HG03135 (cell line): Measurements from ENCODE around the gene PPT1.
"Not testable (repeated sequence)": the region's sequence is repeated elsewhere in the genome, so short reads cannot be mapped to it uniquely, and the experiment has no call there.

ENCODE experiments used
- ATAC-seq: cut with Tn5 transposase; IDR thresholded peaks from one replicate; pipeline ENCODE4 v1.9.1; 2021; ENCODE audit warnings: mild to moderate bottlenecking, moderate library complexity; ENCODE audit not compliant: unreplicated experiment

Gene PPT1

DNA sequence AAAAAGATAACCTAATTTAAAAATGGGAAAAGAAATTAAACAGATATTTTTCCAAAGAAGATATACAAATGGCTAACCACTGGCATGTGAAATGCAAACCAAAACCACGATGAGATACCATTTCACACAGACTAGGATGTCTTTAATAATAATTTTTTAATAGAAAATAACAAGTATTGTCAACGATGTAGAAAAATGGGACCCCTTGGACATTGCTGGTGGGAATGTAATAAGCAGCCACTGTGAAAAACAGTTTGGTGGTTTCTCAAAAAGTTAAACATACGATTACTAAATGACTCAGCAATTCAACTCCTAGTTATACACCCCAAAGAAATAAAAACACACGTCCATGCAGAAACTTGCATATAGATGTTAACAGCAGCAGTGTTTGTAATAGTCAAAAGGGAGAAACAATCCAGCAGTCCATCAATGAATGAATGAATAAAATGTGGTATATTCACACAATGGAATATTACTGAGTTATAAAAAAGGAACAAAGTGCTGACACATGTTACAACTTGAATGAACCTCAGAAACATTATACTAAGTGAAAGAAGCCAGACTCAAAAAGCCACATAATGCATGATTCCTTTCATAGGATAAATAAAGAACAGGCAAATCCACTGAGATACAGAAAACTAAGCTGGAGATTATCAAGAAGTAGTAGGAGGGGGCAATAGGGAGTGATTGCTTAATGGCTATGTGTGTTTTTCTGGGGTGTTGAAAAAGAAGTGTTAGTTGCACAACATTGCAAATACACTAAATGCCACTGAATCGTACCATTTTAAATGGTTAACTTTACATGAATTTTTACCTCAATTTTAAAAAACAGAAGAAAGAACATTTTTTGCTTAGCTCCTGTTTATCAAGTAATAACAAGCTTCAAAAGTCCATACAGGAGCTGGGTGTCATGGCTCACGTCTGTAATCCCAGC lies 4.1 kb downstream of the PPT1 start:
- ATAC-seq, result no peak

- ATAC-seq, result no peak
These were observed 4.8 kb downstream of the PPT1 start for GRCh38 chr1:40092241-40092640.

- no peak for ATAC-seq
These were observed 6.2 kb downstream of the PPT1 start for GRCh38 chr1:40090652-40091355.

DNA sequence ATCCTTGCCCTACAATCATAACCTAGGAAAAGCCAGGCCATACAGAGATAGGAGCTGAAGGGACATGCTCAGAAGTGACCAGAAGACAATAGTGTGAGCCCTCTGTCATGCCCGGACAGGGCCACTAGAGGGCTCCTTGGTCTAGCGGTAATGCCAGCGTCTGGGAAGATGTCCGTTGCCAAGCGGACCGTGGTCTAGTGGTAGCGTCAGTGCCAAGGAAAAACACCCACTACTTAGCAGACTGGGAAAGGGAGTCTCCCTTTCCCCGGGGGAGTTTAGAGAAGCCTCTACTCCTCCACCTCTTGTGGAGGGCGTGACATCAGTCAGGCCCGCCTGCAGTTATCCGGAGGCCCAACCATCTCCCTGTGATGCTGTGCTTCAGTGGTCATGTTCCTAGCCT lies 12.3 kb downstream of the PPT1 start:
- ATAC-seq, result not testable (repeated sequence)

DNA sequence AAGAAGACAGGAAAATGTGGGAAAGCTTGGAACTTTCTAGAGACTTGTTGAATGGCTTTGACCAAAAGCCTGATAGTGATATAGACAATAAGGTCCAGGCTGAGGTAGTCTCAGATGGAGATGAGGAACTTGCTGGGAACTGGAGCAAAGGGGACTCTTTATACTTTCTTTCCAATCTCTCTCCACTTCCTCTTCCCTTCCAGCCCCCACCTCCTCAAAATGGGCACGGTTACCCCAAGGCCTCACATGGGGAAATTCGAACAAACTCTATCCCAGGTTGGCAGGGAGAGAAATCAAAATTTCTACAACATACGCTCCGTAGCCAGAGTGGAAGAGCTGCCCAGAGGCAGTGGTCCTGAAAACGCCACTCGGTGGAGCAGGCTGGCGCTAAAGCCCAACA lies 15.2 kb downstream of the PPT1 start:
- no peak for ATAC-seq

- no peak for ATAC-seq
These were observed 17.2 kb downstream of the PPT1 start for GRCh38 chr1:40079774-40080400.

DNA sequence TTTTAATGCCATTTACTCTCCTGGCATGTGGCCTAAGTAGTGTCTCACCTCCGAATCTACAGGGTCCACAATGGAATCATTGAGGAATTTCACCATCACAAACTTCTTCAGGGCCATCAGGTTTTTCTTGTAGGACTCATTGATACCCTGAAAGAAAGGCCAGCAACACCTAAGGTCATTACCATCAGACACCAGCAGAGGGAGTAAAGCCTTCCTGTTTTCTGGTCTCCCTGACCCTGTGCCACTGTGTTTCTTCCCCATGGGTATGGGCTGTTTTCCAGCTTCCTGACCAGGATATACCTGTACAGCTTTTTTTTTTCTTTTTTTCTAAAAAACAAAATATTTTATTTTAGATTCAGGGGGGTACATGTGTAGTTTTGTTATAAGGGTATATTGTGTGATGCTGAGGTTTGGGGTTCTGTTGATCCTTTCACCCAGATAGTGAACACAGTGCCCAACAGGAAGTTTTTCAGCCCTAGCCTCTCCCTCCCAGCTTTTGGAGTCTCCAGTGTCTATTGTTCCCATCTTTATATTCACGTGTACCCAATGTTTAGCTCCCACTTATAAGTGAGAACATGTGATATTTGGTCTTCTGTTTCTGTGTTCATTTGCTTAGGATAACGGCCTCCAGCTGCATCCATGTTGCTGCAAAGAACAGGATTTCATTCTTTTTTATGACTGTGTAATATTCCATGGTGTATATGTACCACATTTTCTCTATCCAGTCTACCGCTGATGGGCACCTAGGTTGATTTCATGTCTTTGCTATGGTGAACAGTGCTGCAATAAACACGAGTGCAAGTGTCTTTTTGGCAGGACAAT lies 18.3 kb downstream of the PPT1 start:
- no peak for ATAC-seq

DNA sequence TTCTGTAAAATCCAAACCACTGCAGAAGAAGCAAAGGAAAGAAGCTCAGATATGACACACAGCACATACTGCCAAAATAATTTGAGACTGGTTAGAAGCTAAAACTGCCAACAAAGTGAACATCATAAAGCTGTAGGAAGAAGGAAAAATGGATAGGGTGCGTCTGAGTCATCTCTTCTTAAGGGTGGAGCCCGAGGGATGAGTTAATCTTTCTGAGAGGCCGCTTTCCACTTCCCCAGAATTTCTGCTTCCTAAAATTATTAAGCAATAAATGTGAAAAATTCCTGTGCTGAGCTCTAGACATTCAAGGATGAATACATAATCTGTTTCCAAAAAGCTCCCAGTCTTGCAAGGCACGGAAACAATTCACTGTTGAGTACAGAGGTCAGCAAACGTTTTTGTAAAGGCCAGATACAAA lies 20.1 kb downstream of the PPT1 start:
- ATAC-seq, result no peak

GRCh38 chr1:40075266-40075665 lies 21.8 kb downstream of the PPT1 start:
- ATAC-seq, result no peak

- ATAC-seq, result no peak
These were observed 24.0 kb downstream of the PPT1 start for GRCh38 chr1:40073062-40073461.

GRCh38 chr1:40072142-40072541 lies 24.9 kb downstream of the PPT1 start:
- ATAC-seq, result no peak

GRCh38 chr1:40067851-40068250 lies 29.2 kb downstream of the PPT1 start:
- ATAC-seq, result no peak

DNA sequence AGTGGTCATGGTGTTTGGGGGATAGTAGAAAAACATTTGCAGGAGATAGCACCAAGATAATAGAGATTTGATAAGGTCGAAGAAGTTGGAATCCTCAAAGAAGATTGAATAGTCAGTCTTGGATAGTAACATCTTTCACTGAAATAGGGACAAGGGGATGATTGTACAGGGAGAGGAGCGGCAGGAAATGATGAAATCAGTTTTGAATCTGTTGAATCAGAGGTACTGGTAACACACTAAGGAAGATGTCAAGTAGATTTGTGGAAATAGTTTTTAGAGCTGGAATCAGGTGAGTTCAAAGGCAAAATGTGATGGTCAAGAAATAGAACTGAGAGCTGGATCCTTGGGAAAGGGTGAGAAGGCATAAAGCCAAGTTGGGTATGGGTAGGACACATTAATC lies 30.0 kb downstream of the PPT1 start:
- no peak for ATAC-seq

GRCh38 chr1:40064797-40065499 lies 32.1 kb downstream of the PPT1 start:
- peak; percentile 67 for ATAC-seq

- ATAC-seq, result no peak
These were observed 36.9 kb downstream of the PPT1 start for GRCh38 chr1:40059960-40060750.

GRCh38 chr1:40059338-40059959 lies 37.6 kb downstream of the PPT1 start:
- no peak for ATAC-seq

DNA sequence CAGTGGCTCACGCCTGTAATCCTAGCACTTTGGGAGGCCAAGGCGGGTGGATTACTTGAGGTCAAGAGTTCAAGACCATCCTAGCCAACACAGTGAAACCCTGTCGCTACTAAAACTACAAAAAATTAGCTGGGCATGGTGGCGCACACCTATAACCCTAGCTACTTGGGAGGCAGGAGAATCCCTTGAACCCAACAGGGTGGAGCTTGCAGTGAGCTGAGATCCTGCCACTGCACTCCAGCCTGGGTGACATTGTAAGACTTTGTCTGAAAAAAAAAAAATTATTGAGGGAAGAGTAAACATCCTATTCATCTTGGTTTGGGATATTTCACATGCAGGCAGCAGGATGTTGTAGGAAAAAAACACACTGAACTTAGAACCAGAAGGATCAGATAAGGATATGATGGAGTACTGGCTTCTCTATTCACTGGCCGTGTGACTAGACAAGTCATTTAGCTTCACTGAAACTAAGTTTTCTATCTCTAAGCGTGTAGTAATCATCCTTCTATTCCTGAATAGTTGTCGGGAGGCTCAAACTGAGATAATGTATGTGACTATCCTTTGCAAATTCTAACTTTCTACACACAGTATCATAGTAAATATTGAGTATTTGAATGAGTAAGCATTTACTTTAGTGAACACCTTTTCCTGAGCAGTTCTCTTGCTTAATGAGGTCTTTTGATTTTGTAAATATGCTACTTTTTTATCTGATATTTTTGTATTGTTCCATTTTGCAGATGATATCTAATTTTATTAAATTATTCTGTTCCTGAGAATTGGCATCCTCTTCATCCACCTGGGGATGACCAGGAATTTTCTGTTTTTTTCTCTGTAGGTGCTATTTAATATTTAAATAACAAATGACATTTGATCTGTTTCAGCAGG lies 38.4 kb downstream of the PPT1 start:
- ATAC-seq, result no peak

GRCh38 chr1:40058097-40058452 lies 39.0 kb downstream of the PPT1 start:
- no peak for ATAC-seq
